Measurements from ENCODE around the gene CYP4B1. TPM values are rescaled to one million over a fixed set of nuclear protein-coding genes. Genes with fewer than 3 reads are reported as not detected.

CYP4B1 gene
- total and polyA plus RNA-seq, 10 of the 15 experiments (the other 5 are each of a cell fraction or from before 2014, with no cell fraction given): 0.38 TPM; not detected in 9

GRCh38 chr1:46801323-46802055, 2.6 kb downstream of the CYP4B1 start:
- no TSS peak for BruUV-seq (replicated peaks)
- Histone ChIP-seq H3K27ac (ENCODE audit: control insufficient read depth, insufficient read depth) (no peak overlapping the region), H3K27me3 (replicated peaks in 1 of 2; ENCODE audit: control insufficient read depth in 2 of 2, insufficient read depth in 2 of 2, low read length in 1 of 2) (no peaks in the 10 kb centered on the region; a peak in 1 of 4 replicates), H4K20me1 (ENCODE audit: control insufficient read depth, insufficient read depth) (no peaks in the 10 kb centered on the region), H3K9me3 (replicated peaks; ENCODE audit: control insufficient read depth, insufficient read depth, low read length) (no peaks in the 10 kb centered on the region), H3K79me2 (ENCODE audit: control insufficient read depth, insufficient read depth, low read length) (no peaks in the 10 kb centered on the region), H3K36me3 (ENCODE audit: control insufficient read depth in 2 of 2, insufficient read depth in 2 of 2, low read length in 1 of 2) (no peaks in the 10 kb centered on the region), H3K4me2 (ENCODE audit: control insufficient read depth, insufficient read depth) (no peak overlapping the region), H2AFZ (ENCODE audit: control insufficient read depth, low read depth, low read length) (no peak overlapping the region), H3K4me3 (no peak overlapping the region), H3K9ac (ENCODE audit: control insufficient read depth, insufficient read depth, low read length) (no peak overlapping the region), H3K4me1 (ENCODE audit: control insufficient read depth, insufficient read depth, low read length) (no peaks in the 10 kb centered on the region)
- no peak for DNase-seq (ENCODE audit: low read depth, low spot score)
- RAD21 ChIA-PET (ENCODE audit: unreplicated experiment): no interaction called here
- CTCF ChIA-PET: no interaction called here
- 0% methylated on average over 5 of the region's 5 CpGs for WGBS (ENCODE audit: insufficient coverage, insufficient replicate concordance, low lambda C conversion rate, missing lambda C conversion rate)
- TF ChIP-seq EGR1 (IDR thresholded peaks at IDR 0.05; ENCODE audit: borderline replicate concordance in 1 of 2, low read depth in 2 of 2, low read length in 2 of 2) (no peak), IRF5 (IDR thresholded peaks at IDR 0.05; ENCODE audit: borderline replicate concordance) (no peak), EED (IDR thresholded peaks at IDR 0.05; ENCODE audit: low read depth) (no peak), POLR2A (IDR thresholded peaks at IDR 0.05; ENCODE audit: low read depth, low read length) (no peak), NFIC (IDR thresholded peaks at IDR 0.05; ENCODE audit: low read depth, low read length) (no peak), YY1 (IDR thresholded peaks at IDR 0.05; ENCODE audit: low read depth, low read length) (no peak), BCLAF1 (IDR thresholded peaks at IDR 0.05) (no peak), RELB (IDR thresholded peaks at IDR 0.05; ENCODE audit: low read depth) (no peak), TBL1XR1 (IDR thresholded peaks at IDR 0.05; ENCODE audit: low read depth, low read length) (no peak), MAX (IDR thresholded peaks at IDR 0.05; ENCODE audit: low read depth, low read length) (no peak), ZNF384 (IDR thresholded peaks at IDR 0.05; ENCODE audit: borderline replicate concordance, low read depth, low read length) (no peak), HSF1 (IDR thresholded peaks at IDR 0.05; ENCODE audit: low read depth, low read length) (no peak), CEBPB (IDR thresholded peaks at IDR 0.05; ENCODE audit: borderline replicate concordance in 1 of 2, low read depth in 2 of 2, low read length in 2 of 2) (no peak), ZBED1 (IDR thresholded peaks at IDR 0.05; ENCODE audit: borderline replicate concordance) (no peak), RCOR1 (conservative IDR thresholded peaks at IDR 0.05; ENCODE audit: low read depth, low read length) (no peak), ZNF217 (IDR thresholded peaks at IDR 0.05) (no peak)
- SMC1A ChIA-PET (ENCODE audit: uncharacterized antibody, unreplicated experiment): no interaction called here
- POLR2A ChIA-PET: interaction anchor here (0.5 kb wide), 1 partner anchor 82 kb away, joined by 4 read pairs; no protein-coding TSS in a partner anchor
- in situ Hi-C loops (cut with MboI) (no loop called here), intact Hi-C loops (cut with micrococcal nuclease; ENCODE audit: unreplicated experiment) (no loop called here)
- ATAC-seq: no peak
- FAIRE-seq: no peak

Data from GM12878 (cell line).